LNCaP clone FGC (cell line): ENCODE measurements around the gene PLPP1.

Experiments
- DNase-seq: peaks from one replicate; pipeline ENCODE4 v3.0.0-alpha.2; 2011; ENCODE audit warnings: low read depth
- H3K4me3 ChIP-seq: 2 replicates; pipeline ENCODE4 v1.5.1; 2011; ENCODE audit warnings: mild to moderate bottlenecking, low read depth, low read length, control low read depth
- TF ChIP-seq, protein P1 (sequence below): IDR thresholded peaks from 2 replicates; pipeline ENCODE4 v1.5.1; 2012; ENCODE audit warnings: mild to moderate bottlenecking; ENCODE audit not compliant: control insufficient read depth, insufficient read depth; ENCODE audit errors: extremely low read depth

PLPP1 gene

DNA sequence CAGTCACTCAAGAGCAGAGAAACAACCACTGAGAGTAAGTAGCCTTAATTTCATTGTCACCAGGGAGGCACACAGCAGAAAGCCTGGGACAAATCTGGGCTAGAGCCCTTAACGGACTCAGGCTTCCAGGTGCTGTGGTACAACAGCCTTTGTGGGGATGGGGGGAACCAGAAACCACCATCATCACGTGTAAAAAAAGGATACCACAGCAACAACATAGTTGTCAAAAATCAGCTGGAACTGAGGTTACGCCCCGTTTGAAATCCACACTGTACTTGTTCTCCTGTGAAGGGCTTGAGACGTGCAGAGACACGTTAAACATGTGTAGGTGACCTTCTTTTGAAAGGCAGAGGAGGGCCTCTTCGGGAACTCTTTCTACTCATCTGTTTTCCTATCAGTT is 16.6 kb upstream of the PLPP1 start:
- DNase-seq: no peak
- no peak overlapping the region for H3K4me3 ChIP-seq
- TF ChIP-seq, protein P1, sequence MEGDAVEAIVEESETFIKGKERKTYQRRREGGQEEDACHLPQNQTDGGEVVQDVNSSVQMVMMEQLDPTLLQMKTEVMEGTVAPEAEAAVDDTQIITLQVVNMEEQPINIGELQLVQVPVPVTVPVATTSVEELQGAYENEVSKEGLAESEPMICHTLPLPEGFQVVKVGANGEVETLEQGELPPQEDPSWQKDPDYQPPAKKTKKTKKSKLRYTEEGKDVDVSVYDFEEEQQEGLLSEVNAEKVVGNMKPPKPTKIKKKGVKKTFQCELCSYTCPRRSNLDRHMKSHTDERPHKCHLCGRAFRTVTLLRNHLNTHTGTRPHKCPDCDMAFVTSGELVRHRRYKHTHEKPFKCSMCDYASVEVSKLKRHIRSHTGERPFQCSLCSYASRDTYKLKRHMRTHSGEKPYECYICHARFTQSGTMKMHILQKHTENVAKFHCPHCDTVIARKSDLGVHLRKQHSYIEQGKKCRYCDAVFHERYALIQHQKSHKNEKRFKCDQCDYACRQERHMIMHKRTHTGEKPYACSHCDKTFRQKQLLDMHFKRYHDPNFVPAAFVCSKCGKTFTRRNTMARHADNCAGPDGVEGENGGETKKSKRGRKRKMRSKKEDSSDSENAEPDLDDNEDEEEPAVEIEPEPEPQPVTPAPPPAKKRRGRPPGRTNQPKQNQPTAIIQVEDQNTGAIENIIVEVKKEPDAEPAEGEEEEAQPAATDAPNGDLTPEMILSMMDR: no peak

DNA sequence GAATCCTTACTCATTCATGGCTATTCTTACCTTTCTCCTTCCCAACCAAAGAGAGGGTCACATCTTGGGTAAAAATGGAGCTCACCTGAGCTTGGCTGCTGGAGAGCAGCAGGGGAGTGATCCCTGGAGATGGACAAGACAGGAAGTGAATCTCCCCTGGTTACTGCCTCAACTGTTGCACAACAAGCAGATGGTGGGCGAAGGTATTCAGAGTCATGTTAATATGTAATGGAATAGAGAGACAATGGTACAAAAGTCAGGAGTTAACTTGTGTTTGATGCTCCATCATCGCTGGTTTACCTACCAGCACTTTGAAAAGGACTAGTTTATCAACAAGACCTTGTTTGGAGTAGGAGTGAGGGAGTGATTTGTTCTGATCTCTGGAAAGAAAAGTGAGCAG is 13.0 kb upstream of the PLPP1 start:
- TF ChIP-seq, protein P1: no peak
- no peak for DNase-seq
- H3K4me3 ChIP-seq: no peak overlapping the region

DNA sequence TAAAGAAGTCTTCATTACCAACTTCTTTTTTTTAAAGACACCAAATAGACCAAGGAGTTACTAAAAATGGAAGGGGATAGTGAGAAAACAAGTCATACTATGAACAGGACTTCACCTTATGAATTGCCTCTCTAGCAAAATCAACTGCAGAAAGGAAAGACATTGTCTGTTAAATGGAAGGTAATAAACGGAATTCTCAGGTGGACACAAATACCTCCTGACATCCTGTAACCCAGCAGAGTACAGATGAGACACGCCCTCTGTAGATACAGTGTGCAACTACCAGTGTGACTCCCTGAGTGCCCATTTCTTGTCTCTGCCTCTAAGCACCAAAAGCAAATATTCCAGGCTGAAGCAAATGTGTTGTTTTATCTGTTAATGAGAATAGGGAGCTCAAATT is 12.2 kb upstream of the PLPP1 start:
- no peak overlapping the region for H3K4me3 ChIP-seq
- TF ChIP-seq, protein P1: peak; percentile 29; the same call in 1 of the 2 replicates
- no peak for DNase-seq

DNA sequence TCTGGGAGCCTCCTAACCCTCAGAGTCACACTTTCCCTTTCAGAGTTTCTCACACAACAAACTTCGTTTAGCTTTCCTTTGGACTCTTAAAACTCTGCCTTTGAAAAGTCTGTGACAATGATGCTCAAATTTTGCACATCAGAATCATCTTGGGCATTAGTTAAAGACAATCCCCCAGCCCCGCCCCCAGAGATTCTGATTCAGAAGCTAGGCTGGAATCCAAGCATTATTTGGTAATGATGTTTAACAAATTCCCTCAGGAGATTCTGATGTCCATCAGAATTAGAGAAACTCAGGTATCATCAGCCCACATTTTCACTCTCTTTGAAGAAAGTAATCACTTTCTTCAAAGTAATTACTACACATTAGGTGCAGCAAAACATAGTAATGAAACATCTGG is 9.6 kb upstream of the PLPP1 start:
- no peak overlapping the region for H3K4me3 ChIP-seq
- no peak for DNase-seq
- TF ChIP-seq, protein P1: no peak

DNA sequence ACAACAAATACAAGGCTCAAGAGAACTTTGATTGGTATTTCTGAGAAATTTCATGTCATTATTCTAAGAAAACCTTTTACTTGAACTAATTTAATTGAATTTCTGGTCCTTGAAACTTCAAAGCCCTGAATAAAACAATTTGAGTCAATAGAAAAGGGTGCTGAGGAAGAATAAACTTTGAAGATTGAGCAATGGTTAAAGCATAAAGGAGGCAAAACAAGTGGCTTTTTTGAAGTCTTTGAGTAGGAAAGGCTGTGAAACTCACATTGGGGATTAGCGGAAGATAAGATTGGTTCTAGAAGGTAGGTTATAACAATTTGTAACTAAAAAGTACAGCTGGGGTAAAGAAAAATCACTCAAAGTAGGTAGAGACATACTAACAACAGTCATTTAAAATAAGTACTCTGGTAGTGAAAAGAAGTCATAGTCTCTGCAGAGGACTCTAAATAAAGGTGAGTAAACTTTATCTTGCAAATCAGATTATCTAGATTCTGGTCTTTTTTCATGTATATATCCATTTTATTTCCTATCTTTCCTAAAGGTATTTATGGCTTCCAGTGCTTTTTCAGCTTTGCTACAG is 6.4 kb upstream of the PLPP1 start:
- no peak for DNase-seq
- no peak overlapping the region for H3K4me3 ChIP-seq
- TF ChIP-seq, protein P1: no peak

DNA sequence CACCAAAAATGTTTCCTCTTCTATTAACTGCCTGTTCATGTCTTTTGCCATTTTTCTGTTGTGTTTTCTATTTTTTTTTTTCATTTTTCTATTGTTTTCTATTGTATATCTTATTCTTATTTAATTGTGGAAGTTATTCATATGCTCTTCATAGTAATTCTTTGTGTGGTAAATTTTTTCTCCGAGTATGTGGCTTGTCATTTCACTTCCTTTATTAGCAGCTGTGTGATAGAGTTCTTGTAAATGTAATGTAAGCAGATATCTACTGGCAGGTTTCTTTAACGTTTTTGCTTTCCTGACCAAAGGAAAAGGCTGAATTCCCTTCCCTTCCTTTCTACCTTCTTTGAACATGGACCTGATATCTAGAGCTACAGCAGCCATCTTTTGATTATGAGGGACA is 5.8 kb upstream of the PLPP1 start:
- no peak for DNase-seq
- TF ChIP-seq, protein P1: no peak
- H3K4me3 ChIP-seq: no peak overlapping the region

DNA sequence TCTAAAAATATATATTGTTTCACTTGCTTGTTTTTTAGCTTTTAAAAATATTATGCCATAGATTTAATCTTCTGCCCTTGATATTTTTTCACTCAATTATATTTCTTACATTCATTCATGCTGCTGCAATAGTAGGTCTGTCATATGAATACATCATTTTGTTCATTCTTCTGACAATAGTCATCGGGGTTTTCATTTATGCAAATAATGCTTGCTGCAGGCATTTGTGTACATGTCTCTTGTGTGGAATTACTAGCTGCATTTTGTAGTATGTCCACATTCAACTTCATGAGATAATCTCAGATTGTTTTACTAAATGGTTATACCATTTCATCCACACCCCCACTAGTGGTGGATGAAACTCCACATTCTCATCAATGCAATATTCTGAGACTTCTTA is 5.3 kb upstream of the PLPP1 start:
- no peak for DNase-seq
- TF ChIP-seq, protein P1: no peak
- no peak overlapping the region for H3K4me3 ChIP-seq
